COLO668 (cell line): ENCODE measurements around the gene C16orf74.

ENCODE experiments used
- DNase-seq: peaks from one replicate; lab custom pipeline; 2025; ENCODE audit not compliant: unreplicated experiment; lab: John Stamatoyannopoulos, UW

The C16orf74 gene

DNA sequence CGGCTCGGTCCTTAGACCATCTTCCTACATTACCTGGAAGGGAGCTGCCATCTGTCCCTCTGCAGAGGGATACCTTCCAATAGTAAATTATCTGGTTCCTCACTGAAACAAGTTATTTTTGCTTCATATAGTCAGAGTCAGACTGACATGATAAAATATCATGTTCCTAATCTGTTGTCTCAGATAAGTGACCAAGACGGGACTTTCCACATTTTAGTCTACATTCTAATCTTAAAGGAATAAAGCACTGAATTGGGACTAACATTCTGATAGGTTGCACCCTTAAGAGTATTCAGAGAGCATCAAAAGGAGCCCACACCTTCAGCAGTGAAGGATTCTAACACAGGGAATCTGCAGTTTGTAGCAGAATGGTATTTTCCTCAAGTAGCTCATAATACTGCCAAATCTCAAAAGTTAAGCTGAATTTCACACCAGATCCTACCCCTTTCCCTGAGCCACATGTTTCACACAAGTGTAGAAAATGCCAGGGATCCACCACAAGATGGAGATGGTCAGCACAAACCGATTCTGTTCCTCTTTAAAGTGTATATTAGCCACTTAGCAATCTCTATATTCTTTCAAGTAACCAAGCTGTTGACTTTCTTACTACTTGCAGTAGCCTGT is 75.5 kb downstream of the C16orf74 start:
- no peak for DNase-seq

DNA sequence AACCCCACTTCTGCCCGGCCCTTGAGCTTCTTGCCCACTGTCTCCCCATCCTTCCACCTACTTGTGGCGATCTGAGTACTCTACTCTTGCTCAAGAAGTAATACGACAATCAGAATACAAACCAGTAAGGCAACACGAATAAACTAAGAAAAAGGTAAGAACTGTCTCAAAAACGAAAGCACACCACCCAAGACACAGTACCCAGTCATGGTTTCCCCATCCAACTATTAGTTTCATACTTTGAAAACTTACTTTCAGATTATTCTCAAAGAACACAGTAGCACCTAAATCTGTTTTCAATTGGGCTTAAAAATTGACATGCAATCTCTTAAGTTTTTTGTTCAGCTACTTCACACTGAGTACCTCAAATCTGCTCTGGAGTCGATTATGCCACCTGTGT is 76.1 kb downstream of the C16orf74 start:
- DNase-seq: no peak

DNA sequence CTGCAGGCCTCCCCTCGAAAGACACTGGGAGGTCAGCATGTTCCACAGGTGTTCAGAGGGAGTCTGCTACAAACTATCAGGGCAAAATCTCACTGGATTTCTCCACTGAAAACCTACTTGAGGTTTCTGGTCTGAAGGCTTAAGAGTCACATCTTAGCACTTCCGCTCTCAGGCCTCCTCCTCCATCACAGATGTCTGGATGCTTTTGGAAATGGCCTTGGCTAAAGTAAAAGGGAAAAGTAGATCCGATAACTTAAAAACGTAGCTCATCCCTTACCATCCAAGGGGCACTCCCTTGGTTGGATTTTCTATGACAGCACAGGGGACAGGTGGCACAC is 76.5 kb downstream of the C16orf74 start:
- no peak for DNase-seq

DNA sequence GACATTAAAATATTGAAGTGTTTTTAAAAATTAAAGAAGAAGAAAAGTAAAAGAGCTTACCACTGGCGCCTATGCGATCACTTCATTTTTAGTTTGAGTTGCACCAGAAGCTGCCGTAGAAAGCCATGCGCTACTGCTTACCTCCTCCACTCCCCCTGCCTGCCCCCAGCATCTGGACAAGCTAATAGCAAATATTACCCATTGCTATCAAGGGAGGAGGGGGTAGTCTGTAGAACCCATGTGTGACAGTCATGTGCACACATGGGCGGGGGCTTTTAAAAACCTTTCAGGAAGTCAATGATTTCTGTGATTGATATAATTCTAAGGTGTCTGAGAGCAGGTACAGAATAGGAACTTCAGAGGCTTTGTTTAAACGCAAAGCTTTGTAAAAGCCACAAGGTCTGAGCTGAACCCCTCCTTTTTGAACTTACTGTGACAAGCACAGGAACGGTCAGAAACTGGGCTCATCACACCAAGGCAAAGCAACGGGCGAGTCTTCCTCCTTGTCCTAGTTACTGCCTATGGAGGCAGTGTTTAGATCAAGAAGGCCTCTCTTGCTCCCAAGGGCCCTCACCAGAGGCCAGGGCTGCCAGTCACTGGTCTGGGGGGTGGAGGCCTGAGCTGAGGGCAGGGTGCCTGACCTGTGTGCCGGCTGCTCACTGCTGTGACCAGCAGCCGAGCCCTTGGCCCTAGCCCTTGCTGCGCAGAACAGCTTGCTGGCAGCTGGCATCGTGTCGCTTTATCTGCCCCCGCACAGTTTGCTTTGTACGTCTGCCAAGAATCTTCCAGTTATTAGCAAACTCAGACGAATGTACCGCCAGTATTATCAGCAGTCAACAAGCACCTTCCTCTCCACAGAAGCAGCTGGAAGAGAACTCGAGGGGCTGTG is 77.1 kb downstream of the C16orf74 start:
- peak; percentile 58 for DNase-seq

DNA sequence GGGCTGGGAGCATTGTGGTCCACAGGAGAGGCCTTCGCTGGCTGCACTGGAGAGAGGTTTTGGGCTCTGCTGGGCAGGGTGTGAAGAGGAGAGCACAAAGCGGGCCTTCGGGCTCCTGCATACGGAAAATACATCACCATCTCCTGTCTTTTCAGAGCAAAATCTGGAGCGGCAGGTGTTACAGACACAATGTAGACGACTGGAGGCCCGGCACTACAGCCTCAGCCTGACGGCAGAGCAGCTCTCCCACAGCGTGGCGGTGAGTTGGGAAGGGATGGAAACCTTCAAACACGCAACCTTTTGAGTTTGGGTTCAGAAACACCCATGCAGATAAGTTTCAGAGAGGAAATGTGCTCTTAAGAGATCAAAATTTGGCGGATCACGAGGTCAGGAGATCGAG is 80.1 kb downstream of the C16orf74 start:
- no peak for DNase-seq

DNA sequence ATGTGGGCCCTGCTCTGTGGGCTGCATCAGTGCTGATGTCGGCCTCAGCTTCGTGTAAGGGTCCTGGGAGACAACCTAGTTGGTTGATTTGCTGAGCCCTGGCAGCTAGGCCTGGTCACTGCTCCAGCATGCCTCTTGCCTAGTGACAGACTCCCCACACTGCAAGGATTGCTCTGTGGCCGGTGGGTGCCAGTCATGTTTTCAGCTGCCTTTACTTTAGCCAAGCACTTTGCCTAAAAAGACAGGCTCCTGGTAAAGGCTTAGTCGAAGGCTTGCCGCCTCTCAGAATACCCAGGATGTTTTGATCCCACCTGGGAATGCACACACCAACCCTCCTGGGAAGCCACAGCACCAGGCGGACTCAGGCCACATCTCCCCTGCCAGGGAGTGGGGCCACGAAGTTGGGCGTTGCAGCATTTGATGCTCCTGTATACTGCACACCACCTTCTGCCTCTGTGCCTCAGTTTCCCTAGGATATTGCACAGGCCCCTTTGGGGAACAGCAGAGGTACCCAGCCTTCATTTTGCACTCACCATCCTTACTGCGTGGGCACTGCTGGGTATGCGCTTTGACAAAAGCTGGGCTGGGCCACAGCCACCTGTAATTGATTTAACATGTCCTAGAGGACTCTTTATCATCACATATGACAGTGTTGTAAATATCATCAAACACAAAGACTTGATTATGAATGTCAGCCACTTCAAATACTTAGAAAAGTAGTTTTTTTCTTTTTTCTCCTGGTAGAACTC is 82.0 kb downstream of the C16orf74 start:
- no peak for DNase-seq

DNA sequence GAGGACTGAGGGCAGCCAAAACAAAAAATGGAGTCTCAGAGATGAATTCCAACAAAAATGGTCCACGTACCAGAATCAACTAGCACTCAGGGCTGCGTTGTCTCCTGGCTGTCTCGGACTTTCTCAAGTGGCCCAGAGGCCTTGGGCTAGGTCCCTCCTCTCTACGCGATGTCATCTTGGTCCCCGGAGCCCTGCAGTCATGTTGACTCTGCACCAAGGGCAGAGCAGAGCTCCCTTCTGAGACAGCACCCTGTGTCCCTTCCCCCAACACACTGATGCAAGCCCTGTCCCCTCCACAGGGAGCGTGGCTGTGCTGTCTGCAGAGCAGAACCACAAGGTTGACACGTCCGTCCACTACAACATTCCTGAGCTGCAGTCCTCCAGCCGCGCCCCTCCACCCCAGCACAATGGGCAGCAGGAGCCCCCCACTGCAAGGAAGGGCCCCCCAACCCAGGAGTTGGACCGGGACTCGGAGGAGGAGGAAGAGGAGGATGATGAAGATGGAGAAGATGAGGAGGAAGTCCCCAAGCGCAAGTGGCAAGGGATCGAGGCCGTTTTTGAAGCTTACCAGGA is 83.0 kb downstream of the C16orf74 start:
- DNase-seq: no peak

DNA sequence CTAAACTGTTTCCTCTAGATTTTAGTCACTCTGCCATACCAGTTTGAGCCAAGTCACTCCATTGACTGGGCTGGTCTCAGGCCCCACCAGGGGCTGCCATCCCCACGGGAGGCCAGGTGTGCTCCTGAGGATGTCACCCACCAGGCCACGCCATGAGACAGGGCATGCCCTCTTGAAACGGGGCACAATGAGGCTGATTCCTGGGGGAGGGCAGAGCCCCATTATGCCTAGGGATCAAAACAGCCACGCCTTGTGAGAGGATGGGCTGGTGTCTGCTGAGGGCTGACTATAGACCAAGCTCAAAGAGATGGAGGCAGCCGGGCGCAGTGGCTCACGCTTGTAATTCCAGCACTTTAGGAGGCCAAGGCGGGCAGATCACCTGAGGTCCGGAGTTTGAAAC is 83.6 kb downstream of the C16orf74 start:
- no peak for DNase-seq

DNA sequence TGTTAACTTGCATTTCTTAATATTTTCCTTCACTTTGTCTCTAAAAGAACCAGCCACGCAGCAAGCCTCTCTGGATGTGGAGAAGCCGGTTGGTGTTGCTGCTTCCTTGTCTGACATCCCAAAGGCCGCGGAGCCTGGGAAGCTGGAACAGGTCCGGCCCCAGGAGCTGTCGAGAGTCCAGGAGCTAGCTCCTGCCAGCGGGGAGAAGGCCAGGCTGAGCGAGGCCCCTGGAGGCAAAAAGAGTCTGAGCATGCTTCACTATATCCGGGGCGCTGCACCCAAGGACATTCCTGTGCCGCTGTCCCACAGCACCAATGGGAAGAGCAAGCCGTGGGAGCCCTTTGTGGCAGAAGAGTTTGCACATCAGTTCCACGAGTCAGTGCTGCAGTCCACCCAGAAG is 85.0 kb downstream of the C16orf74 start:
- DNase-seq: no peak

DNA sequence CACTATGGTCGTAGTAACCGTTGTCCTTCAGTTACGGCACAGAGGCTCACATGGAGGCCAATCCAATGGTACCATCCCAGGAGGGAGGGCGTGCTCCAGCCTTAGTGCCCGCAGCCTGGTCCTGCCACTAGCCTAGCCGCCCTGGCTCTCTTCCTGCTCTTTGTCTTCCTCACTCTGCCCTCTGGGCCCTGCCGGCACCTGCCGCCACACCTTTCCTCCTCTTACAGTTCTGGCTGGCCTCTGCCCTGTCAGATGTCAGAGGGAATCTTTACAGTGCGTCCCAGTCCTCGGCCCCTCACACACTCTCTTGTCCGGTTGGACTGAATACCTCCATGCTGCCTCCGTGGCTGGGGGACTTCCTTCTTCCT is 85.5 kb downstream of the C16orf74 start:
- DNase-seq: no peak

DNA sequence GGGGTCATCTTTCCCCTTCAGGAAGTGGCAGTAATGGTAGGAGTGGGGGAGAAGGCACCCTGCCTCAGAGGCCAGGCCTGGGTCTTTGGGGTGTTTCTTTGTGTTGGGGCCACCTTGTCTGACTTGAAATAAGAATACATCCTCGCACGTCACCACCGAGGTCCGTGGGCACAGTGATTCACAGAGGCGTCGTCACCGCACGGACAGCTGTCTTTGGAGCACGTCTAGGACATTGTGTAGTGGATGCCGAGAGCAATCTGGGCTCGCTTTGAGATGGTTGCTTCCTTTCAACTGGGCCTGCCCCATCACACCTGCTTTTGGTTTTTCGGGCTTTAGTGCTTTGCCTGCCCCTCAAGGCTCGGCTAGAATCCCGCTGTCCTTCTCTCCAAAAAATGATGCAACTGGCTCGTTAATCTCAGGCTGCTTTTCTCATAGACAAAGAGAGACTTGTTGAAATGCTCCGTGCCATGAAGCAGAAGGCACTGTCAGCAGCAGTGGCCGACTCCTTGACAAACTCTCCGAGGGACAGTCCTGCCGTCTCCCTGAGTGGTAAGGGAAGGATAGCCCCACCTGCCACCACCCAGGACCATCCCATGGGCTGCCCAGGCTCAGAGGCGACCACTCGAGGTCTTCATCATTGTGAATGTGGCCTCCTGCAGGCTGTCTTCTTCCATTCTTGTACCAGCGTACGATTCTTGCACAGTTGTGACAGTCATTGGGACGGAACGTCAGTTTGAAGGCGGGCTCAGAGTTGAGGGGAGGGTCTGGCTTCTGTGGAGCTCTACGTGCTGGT is 86.1 kb downstream of the C16orf74 start:
- no peak for DNase-seq

DNA sequence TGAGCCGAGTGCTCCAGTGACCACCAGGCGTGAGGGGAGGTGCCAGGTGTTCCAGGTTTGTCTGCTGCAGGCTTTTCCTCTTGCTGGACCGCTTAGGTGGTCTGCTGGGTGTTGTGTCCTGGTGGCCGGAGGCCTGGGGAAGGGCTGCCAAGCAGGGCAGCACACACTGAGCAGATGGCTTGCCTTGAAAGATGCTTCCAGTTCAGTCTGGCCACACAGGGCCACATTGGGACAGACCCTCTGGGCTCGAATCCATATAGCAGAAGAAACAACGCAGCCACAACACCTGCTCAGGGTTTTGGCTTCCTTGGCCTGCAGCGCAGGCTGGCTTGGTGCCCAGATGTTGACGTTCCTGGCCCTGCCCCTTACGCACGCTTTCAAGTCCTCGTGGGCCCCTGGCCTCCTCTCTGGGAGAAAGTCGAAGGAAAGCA is 87.0 kb downstream of the C16orf74 start:
- DNase-seq: peak; percentile 48

DNA sequence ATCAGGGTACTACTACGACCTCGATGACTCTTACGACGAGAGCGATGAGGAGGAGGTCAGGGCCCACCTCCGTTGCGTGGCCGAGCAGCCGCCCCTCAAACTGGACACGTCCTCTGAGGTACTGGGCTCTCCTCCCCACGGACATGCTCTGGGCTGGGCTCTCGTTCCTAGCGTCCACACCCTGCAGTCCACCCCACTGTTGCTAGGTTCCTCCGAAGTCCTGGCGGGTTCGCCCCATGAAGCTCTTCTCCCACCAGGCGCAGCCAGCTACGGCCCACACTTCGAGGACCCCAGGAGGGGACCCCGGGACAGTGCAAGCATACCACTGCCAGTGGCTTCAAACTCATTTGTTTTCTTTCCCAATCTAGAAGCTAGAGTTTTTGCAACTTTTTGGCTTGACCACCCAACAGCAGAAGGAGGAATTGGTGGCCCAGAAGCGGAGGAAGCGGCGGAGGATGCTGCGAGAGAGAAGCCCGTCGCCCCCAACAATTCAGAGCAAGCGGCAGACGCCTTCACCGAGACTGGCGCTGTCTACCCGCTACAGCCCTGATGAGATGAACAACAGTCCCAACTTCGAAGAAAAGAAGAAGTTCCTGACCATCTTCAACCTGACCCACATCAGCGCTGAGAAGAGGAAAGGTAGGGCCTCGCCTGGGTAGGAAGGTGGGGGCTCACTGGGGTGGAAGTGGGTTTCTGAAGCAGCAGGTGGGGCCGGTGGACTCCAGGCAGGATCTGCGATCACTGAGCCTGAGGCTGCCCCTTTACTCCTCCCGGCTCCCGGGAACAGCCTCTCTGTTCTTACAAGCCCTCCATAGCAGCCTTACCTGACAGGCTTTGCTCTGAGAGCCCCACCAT is 87.7 kb downstream of the C16orf74 start:
- DNase-seq: no peak

DNA sequence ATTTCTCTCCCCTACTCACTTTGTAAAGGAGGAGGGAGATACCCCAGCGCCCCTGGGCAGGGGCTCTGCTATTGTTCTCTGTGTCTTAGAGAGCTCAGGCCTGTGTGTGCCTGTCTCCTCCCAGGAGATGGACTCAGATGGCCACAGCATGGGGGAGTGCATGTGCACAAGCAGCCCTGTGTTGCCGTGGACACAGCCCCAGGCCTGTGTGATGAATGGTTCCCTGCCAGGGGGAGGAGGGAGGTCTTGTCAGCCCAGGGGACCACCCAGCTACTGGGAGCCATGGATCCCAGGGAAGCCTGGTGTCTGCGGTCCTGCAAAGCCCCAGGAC is 88.4 kb downstream of the C16orf74 start:
- DNase-seq: no peak

DNA sequence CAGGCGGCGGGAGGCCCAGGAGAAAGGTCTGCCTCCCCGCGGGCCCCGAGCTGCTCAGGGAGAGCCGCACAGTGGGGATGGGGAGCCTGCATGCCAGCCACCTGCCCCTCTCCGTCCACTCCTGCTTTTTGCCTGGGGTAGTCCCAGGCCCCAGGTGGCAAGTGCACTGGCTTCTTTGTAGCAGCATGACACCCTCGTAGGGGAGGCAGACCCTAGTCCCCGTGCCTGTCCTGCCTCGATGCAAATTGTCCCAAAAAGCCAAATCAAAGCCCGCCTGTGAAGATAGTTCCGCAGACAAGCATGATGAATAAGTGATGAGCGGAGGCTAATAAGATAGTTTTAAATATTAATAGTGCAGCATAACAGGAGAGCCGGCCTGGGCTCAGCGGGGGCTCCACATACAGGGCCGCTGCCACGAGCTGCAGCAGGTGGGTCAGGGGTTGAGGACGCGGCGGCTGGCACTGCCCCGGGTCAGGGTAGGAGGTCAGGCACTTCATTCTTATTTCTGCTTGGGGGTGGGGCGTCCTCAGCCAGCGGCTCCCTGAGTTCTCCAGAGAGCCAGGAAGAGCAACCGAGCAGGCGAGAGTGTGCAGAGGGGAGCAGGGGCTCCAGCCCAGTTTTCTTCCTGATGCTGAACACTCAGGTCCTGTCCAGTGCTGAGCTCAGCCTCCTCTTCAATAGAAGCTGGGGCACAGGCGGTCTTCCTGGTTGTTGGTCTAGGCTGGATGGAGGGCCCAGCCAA is 89.0 kb downstream of the C16orf74 start:
- no peak for DNase-seq

DNA sequence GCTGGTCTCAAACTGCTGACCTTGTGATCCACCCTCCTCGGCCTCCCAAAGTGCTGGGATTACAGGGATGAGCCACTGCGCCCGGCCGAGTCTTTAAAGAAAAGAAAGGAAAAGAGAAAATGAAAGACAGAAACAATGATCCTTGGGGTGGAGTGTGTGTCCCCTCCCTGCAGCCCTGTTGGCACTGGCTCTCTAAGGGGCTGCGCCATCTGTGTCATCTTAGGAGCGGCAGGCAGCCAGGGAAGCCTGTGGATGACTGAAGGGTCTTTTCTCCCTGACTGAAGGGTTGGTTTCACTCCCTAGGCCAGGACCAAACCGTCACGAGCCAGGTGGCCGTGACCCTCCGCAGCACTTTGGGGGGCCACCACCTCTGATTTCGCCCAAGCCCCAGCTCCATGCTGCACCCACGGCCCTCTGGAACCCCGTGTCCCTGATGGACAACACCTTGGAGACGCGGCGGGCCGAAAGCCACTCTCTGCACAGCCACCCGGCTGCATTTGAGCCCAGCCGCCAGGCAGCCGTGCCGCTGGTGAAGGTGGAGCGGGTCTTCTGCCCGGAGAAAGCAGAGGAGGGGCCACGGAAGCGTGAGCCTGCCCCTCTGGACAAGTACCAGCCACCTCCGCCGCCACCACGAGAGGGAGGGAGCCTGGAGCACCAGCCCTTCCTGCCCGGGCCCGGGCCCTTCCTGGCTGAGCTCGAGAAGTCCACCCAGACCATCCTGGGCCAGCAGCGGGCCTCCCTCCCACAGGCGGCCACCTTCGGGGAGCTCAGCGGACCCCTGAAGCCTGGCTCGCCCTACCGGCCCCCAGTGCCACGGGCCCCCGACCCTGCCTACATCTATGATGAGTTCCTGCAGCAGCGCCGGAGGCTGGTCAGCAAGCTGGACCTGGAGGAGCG is 89.8 kb downstream of the C16orf74 start:
- DNase-seq: no peak

DNA sequence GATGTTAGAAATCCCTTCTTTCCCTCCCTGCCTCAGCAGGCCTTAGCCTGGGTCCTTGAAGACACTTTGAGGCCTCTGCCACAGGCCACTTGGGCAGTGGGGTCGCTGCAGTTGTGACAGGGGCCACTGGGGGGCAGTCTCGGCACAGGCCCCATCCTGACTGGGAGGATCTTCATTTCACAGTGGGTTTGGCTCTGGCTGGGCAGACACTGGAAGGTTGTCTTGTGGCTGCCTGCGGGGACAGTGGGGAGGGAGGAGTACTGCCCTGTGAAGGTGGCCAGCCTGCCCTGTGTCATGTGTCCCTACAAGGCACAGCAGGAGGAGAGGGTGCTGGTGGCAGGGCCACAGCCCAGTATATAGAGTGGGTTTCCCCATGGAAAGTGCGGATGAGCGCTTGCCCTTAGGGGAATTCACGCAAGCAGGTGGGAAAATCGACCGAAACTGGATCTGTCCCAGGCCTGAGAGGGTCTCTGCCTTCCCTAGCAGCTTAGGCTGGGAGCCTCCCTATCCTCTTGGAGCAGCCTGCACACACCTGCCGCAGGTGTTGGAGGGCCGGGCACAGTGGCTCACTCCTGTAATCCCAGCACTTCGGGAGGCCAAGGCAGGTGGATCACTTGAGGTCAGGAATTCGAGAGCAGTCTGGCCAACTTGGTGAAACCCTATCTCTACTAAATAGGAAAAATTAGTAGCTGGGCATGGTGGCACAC is 90.9 kb downstream of the C16orf74 start:
- DNase-seq: peak; percentile 89

DNA sequence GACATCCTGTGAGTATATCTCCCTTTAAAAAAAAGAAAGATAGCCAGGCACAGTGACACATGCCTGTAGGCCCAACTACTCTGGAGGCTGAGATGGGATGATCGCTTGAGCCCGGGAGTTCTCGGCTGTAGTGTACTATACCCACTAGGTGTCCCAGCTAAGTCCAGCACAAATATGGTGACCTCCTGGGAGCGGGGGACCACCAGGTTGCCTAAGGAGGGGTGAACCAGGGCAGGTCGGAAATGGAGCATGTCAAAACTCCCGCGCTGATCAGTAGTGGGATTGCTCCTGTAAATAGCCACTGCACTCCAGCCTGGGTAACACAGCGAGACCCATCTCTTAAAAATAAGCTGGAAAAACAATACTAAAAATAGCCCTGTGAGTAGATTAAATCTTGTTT is 91.6 kb downstream of the C16orf74 start:
- DNase-seq: no peak
